ENCODE data around the gene OR10A2.

The OR10A2 gene, protein sequence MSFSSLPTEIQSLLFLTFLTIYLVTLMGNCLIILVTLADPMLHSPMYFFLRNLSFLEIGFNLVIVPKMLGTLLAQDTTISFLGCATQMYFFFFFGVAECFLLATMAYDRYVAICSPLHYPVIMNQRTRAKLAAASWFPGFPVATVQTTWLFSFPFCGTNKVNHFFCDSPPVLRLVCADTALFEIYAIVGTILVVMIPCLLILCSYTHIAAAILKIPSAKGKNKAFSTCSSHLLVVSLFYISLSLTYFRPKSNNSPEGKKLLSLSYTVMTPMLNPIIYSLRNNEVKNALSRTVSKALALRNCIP

DNA sequence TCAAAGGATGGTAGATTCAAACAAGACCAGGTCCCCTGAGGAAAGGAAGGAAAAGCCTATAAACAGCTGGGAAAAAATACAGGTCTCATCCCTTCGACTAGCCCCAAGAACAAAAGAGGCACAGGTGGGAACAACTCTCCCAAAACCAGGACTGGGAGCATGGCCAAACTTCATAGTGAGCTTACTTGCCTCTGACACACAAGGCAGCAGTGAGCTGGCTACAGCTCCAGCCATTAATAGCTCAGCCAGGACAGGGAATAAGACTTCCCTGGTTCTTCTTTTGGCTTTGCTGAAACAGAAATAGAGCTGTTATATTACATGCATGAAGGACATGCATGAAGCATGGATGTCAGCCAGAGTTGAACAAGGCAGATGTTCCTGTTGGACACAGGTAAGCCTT is at the start of gene OR10A2:
Gene OR10A2, plus strand, starts transcription at position 97 of the 400 bp plus-strand sequence. CDS start 6,698 bp downstream, outside the sequence.
- H3K9me3 ChIP-seq (ENCODE audit: control insufficient read depth in 5 of 5, low read length in 5 of 5), result no peaks in the 10 kb centered on the region
- H3K36me3 ChIP-seq (ENCODE audit: control insufficient read depth in 5 of 5, insufficient read depth in 5 of 5, low read length in 5 of 5), result no peaks in the 10 kb centered on the region
- H3K27me3 ChIP-seq (ENCODE audit: control insufficient read depth in 5 of 5, insufficient read depth in 4 of 5, low read length in 5 of 5), result no peaks in the 10 kb centered on the region
- no peak within 1 kb of the TSS for H3K27ac ChIP-seq (ENCODE audit: low read depth, low read length)
- H3K4me1 ChIP-seq (ENCODE audit: control insufficient read depth in 5 of 5, insufficient read depth in 5 of 5, low read length in 5 of 5), result no peaks in the 10 kb centered on the region
- no peak within 1 kb of the TSS for H3K9ac ChIP-seq (ENCODE audit: low read length in 5 of 5)
- H3K4me3 ChIP-seq (ENCODE audit: low read depth in 1 of 5, low read length in 5 of 5), result no peak within 1 kb of the TSS

DNA sequence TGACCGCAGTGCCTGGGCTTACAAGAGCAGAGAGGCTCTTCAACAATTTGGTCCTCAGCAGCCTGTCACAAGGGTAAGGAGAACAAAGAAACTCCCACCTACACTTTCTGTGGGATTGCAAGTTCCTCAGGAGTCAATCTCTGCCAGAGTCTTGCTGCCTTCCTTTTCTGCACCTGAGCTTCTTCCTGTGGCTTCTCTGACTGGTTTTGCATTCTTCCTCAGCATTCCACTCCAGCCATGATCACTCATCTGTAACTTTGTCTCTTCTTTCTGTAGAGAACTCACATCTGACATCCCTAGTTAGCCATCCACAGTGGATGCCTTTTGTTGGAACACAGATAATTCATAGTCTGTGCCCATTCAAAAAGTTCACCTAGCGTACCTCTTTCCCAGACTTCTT is 49.2 kb upstream of the OR10A2 start:
- Histone ChIP-seq H3K36me3 (ENCODE audit: control insufficient read depth in 5 of 5, insufficient read depth in 5 of 5, low read length in 5 of 5) (no peaks in the 10 kb centered on the region), H3K27ac (ENCODE audit: low read depth, low read length) (no peak overlapping the region), H3K4me3 (ENCODE audit: low read depth in 1 of 5, low read length in 5 of 5) (no peak overlapping the region), H3K27me3 (ENCODE audit: control insufficient read depth in 5 of 5, insufficient read depth in 4 of 5, low read length in 5 of 5) (peaks cover 0 to 3% (median 3%) of the 10 kb centered on the region in 5 donors), H3K9me3 (ENCODE audit: control insufficient read depth in 5 of 5, low read length in 5 of 5) (no peaks in the 10 kb centered on the region), H3K4me1 (ENCODE audit: control insufficient read depth in 5 of 5, insufficient read depth in 5 of 5, low read length in 5 of 5) (no peaks in the 10 kb centered on the region), H3K9ac (ENCODE audit: low read length in 5 of 5) (no peak overlapping the region)

DNA sequence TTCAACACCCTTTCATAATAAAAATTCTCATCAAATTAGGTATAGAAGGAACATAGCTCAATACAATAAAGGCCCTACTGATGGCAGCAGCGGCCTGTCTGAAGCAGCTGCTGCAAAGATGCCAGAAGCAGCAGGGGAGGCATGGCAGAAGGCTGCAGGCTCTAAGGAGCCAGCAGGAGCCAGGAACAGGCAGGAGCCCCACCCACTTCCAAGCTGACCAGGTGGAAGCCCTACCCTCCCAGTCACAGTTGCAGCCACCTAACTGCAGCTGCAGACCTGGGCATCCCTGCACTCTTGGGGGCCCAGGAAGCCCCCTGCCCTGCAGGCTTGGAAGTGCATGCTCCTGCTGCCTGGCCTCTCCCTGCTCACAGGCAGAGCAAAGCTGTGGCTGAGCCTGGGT is 45.2 kb upstream of the OR10A2 start:
- Histone ChIP-seq H3K4me3 (ENCODE audit: low read depth in 1 of 5, low read length in 5 of 5) (no peak overlapping the region), H3K9me3 (ENCODE audit: control insufficient read depth in 5 of 5, low read length in 5 of 5) (peaks cover 0 to 7% (median 0%) of the 10 kb centered on the region in 5 donors), H3K4me1 (ENCODE audit: control insufficient read depth in 5 of 5, insufficient read depth in 5 of 5, low read length in 5 of 5) (no peaks in the 10 kb centered on the region), H3K36me3 (ENCODE audit: control insufficient read depth in 5 of 5, insufficient read depth in 5 of 5, low read length in 5 of 5) (no peaks in the 10 kb centered on the region), H3K27ac (ENCODE audit: low read depth, low read length) (no peak overlapping the region), H3K9ac (ENCODE audit: low read length in 5 of 5) (no peak overlapping the region), H3K27me3 (ENCODE audit: control insufficient read depth in 5 of 5, insufficient read depth in 4 of 5, low read length in 5 of 5) (peaks cover 0 to 3% (median 2%) of the 10 kb centered on the region in 5 donors)

DNA sequence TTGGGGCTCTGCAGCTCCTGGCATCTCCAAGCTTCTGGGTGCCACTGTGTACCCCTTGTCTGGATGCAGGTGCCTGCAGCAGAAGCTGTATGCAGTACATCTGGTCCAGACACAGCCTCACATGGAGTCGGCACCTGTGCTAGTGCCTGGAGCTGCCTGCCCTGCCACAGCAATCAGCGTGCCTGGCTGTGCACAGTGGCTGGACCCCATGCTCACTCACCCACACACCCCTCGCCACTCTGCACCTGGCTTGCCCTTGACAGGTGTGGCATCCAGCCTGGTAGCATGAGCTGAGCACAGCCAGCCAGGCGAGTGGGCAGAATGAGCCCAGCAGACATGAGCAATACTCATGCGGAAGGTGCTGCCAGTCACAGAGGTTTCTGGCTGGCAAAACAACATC is 43.9 kb upstream of the OR10A2 start:
- Histone ChIP-seq H3K27ac (ENCODE audit: low read depth, low read length) (no peak overlapping the region), H3K4me1 (ENCODE audit: control insufficient read depth in 5 of 5, insufficient read depth in 5 of 5, low read length in 5 of 5) (no peaks in the 10 kb centered on the region), H3K36me3 (ENCODE audit: control insufficient read depth in 5 of 5, insufficient read depth in 5 of 5, low read length in 5 of 5) (no peaks in the 10 kb centered on the region), H3K9me3 (ENCODE audit: control insufficient read depth in 5 of 5, low read length in 5 of 5) (peaks cover 0 to 7% (median 0%) of the 10 kb centered on the region in 5 donors), H3K4me3 (ENCODE audit: low read depth in 1 of 5, low read length in 5 of 5) (no peak overlapping the region), H3K27me3 (ENCODE audit: control insufficient read depth in 5 of 5, insufficient read depth in 4 of 5, low read length in 5 of 5) (no peaks in the 10 kb centered on the region), H3K9ac (ENCODE audit: low read length in 5 of 5) (no peak overlapping the region)

DNA sequence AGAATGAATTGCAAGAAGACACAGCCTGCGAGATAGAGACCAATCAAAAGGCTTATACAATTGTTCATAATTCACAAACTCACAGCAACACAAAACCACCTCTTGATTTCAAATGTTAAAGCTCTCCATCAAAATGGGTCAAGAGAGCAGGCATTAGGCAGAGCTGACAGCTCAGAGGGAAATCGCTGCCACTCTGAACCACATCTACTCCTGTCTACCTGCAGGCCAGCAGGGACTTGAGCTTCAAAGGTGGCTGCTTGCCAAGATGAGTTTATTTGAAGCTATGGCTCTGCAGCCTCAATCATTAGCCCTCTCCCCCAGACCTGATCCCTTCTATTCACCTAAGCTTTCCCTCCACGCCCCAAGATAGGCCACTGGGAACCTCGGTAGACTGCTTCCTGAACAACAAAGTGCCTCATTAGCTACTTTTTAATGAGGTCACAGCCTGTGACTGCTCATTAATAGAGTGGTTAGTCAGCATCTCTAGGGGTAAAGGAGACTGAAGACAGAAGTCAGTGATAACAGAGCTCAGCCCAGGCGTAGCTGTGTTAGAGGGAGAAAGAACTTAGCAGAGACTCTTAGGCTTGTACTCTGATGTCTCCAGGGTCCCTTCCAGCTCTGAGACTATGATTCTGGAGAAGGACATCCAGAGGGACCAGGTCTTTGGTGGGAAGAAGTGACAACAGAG is 38.6 kb upstream of the OR10A2 start:
- Histone ChIP-seq H3K27me3 (ENCODE audit: control insufficient read depth in 5 of 5, insufficient read depth in 4 of 5, low read length in 5 of 5) (no peaks in the 10 kb centered on the region), H3K27ac (ENCODE audit: low read depth, low read length) (no peak overlapping the region), H3K4me1 (ENCODE audit: control insufficient read depth in 5 of 5, insufficient read depth in 5 of 5, low read length in 5 of 5) (no peaks in the 10 kb centered on the region), H3K9ac (ENCODE audit: low read length in 5 of 5) (no peak overlapping the region), H3K36me3 (ENCODE audit: control insufficient read depth in 5 of 5, insufficient read depth in 5 of 5, low read length in 5 of 5) (no peaks in the 10 kb centered on the region), H3K9me3 (ENCODE audit: control insufficient read depth in 5 of 5, low read length in 5 of 5) (peaks cover 0 to 7% (median 0%) of the 10 kb centered on the region in 5 donors), H3K4me3 (ENCODE audit: low read depth in 1 of 5, low read length in 5 of 5) (no peak overlapping the region)

DNA sequence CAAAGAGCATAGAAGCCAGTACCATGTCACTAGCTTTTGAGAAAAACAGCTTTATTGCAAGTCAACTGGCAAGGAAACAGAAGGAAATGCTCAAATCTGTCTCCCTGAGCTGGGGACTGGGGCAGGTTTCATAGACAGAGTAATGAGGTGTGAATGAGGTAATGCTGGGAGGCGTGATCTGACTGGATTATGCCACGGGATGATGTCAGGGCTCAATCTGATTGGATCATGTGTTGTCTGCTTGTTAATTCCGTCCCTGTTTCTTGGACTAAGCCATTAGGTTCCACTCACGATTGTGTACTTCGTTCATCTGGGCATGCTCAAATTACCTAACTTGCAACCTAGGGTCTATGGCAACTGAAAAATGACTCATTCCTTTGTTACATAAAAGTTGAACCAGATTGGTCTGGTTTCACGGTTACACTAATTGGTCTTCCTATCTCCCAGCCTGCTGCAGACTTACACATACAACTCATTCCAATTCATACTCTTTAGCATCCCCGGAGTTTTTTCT is 37.6 kb upstream of the OR10A2 start:
- no peaks in the 10 kb centered on the region for H3K4me1 ChIP-seq (ENCODE audit: control insufficient read depth in 5 of 5, insufficient read depth in 5 of 5, low read length in 5 of 5)
- H3K27ac ChIP-seq (ENCODE audit: low read depth, low read length), result no peak overlapping the region
- peaks cover 0 to 5% (median 0%) of the 10 kb centered on the region in 5 donors for H3K9me3 ChIP-seq (ENCODE audit: control insufficient read depth in 5 of 5, low read length in 5 of 5)
- no peaks in the 10 kb centered on the region for H3K36me3 ChIP-seq (ENCODE audit: control insufficient read depth in 5 of 5, insufficient read depth in 5 of 5, low read length in 5 of 5)
- no peak overlapping the region for H3K9ac ChIP-seq (ENCODE audit: low read length in 5 of 5)
- no peaks in the 10 kb centered on the region for H3K27me3 ChIP-seq (ENCODE audit: control insufficient read depth in 5 of 5, insufficient read depth in 4 of 5, low read length in 5 of 5)
- no peak overlapping the region for H3K4me3 ChIP-seq (ENCODE audit: low read depth in 1 of 5, low read length in 5 of 5)

DNA sequence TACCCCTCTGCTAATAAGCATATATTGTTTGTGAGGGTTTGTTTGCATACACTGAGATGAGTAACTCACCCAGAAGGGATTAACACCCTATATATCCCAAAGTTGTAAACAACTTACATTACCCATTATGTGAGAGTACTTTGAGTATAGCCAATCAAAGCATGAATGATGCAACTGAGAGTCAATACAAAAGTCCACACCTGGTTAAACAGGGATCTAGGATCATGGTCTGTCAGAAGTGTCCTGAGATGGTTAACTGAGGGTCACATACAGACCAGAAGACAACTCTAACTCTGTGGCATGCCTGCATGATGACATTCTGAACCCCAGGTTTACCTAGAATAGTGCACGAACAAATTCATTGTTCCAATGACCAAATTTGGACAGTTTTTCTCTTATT is 34.8 kb upstream of the OR10A2 start:
- Histone ChIP-seq H3K27me3 (ENCODE audit: control insufficient read depth in 5 of 5, insufficient read depth in 4 of 5, low read length in 5 of 5) (no peaks in the 10 kb centered on the region), H3K9me3 (ENCODE audit: control insufficient read depth in 5 of 5, low read length in 5 of 5) (no peaks in the 10 kb centered on the region), H3K9ac (ENCODE audit: low read length in 5 of 5) (no peak overlapping the region), H3K4me1 (ENCODE audit: control insufficient read depth in 5 of 5, insufficient read depth in 5 of 5, low read length in 5 of 5) (no peaks in the 10 kb centered on the region), H3K36me3 (ENCODE audit: control insufficient read depth in 5 of 5, insufficient read depth in 5 of 5, low read length in 5 of 5) (no peaks in the 10 kb centered on the region), H3K4me3 (ENCODE audit: low read depth in 1 of 5, low read length in 5 of 5) (no peak overlapping the region), H3K27ac (ENCODE audit: low read depth, low read length) (no peak overlapping the region)

DNA sequence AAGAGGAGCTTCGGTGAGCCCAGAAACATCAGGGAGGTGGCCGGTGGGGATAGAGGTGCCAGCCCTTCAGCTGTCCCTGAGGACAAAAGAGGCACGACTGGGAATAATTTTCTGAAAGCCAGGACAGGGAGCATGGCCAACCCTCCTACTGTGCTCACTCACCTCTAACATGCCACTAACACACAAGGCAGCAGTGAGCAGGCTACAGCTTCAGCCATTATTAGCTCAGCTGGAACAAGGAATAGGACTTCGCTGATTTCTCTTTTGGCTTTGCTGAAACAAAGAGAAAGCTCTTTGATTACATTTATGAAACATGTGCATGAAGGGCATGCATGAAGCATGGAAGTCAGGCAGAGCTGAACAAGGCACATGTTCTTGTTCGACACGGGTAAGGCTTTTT is 29.5 kb upstream of the OR10A2 start:
- Histone ChIP-seq H3K4me1 (ENCODE audit: control insufficient read depth in 5 of 5, insufficient read depth in 5 of 5, low read length in 5 of 5) (no peaks in the 10 kb centered on the region), H3K36me3 (ENCODE audit: control insufficient read depth in 5 of 5, insufficient read depth in 5 of 5, low read length in 5 of 5) (no peaks in the 10 kb centered on the region)

DNA sequence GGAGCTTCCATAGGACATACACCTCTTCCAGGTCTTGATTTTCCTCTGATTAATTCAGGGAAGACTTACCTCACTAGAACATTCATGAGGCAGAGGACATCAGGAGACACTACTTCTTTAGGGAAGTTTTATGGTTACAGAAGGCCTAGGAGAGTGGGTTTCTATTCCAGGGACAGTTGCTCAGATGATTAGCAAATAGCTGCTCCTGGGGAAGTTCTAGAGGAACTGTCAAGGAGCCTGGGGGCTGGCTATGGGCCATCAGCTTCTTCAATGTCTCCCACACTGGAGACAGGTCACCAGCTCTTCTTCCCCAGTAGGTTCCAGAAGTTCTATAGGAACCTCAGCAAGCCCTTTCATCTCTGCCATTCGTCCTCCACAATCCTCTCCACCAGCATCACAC is 28.8 kb upstream of the OR10A2 start:
- Histone ChIP-seq H3K9ac (ENCODE audit: low read length in 5 of 5) (no peak overlapping the region), H3K36me3 (ENCODE audit: control insufficient read depth in 5 of 5, insufficient read depth in 5 of 5, low read length in 5 of 5) (no peaks in the 10 kb centered on the region)

More for the DNA sequence above, 29.5 kb upstream of the OR10A2 start:
- Histone ChIP-seq H3K27ac (ENCODE audit: low read depth, low read length) (no peak overlapping the region), H3K9me3 (ENCODE audit: control insufficient read depth in 5 of 5, low read length in 5 of 5) (no peaks in the 10 kb centered on the region), H3K9ac (ENCODE audit: low read length in 5 of 5) (no peak overlapping the region), H3K4me3 (ENCODE audit: low read depth in 1 of 5, low read length in 5 of 5) (no peak overlapping the region), H3K27me3 (ENCODE audit: control insufficient read depth in 5 of 5, insufficient read depth in 4 of 5, low read length in 5 of 5) (no peaks in the 10 kb centered on the region)

DNA sequence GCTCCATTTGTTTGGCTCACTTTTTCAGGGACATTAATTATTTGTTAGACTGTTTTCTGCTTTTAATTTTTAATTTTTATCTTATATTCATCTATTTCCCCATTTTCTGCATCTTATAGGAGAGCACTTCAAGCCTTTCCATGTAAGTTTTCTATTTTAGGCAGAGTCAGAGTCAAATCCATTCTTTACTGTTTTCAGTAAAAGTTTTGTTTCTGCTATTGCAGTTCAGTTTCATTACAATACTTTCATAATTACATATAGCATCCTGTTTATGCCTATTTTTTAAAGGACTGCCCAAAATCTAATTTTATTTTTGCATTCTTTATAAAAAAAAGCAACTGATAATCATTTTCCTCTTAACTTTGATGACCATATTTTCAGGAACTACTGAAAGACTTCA is 21.2 kb upstream of the OR10A2 start:
- no peak overlapping the region for H3K27ac ChIP-seq (ENCODE audit: low read depth, low read length)
- no peaks in the 10 kb centered on the region for H3K36me3 ChIP-seq (ENCODE audit: control insufficient read depth in 5 of 5, insufficient read depth in 5 of 5, low read length in 5 of 5)
- no peaks in the 10 kb centered on the region for H3K27me3 ChIP-seq (ENCODE audit: control insufficient read depth in 5 of 5, insufficient read depth in 4 of 5, low read length in 5 of 5)
- H3K4me3 ChIP-seq (ENCODE audit: low read depth in 1 of 5, low read length in 5 of 5), result no peak overlapping the region
- no peaks in the 10 kb centered on the region for H3K4me1 ChIP-seq (ENCODE audit: control insufficient read depth in 5 of 5, insufficient read depth in 5 of 5, low read length in 5 of 5)
- peaks cover 0 to 8% (median 4%) of the 10 kb centered on the region in 5 donors for H3K9me3 ChIP-seq (ENCODE audit: control insufficient read depth in 5 of 5, low read length in 5 of 5)
- no peak overlapping the region for H3K9ac ChIP-seq (ENCODE audit: low read length in 5 of 5)

More for the DNA sequence above, 28.8 kb upstream of the OR10A2 start:
- H3K27ac ChIP-seq (ENCODE audit: low read depth, low read length), result no peak overlapping the region
- H3K4me3 ChIP-seq (ENCODE audit: low read depth in 1 of 5, low read length in 5 of 5), result no peak overlapping the region
- H3K4me1 ChIP-seq (ENCODE audit: control insufficient read depth in 5 of 5, insufficient read depth in 5 of 5, low read length in 5 of 5), result no peaks in the 10 kb centered on the region
- no peaks in the 10 kb centered on the region for H3K27me3 ChIP-seq (ENCODE audit: control insufficient read depth in 5 of 5, insufficient read depth in 4 of 5, low read length in 5 of 5)
- no peaks in the 10 kb centered on the region for H3K9me3 ChIP-seq (ENCODE audit: control insufficient read depth in 5 of 5, low read length in 5 of 5)
